Islet of Langerhans (tissue), 1 donor: ENCODE data around the gene TTC31.

ENCODE experiments used
- FAIRE-seq: peaks from one replicate; lab custom pipeline; 2011; peaks lifted over from hg19 to GRCh38; lab: Jason Lieb, UNC

The TTC31 gene

DNA sequence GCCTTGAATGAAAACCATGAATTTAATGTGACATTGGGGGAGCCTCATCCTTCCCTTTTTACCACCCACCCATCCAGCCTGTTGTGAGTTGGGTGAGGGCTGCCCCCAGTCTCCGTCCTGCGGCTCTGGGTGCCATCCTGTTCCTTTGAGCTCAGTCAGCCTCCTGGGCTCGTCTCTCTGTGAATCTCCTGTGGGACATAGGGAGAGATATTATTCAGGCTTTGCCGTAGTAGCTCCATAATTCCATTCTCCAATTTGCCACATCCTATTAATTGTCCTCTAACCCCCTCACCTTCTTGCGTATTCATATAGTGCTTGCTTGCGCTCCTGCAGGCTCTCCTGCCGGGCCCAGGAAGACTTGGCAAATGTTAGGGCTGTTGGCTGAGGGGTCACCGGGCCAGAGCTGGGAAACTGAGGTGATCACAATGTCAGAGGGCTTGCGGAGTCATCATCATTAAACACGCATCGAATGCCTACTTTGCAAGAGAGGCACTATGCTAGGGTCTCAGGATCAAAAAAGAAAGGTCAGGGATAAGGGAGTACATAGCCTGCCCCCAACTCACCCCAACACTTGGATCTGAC, 43.9 kb downstream of the TTC31 start:
- no peak for FAIRE-seq

DNA sequence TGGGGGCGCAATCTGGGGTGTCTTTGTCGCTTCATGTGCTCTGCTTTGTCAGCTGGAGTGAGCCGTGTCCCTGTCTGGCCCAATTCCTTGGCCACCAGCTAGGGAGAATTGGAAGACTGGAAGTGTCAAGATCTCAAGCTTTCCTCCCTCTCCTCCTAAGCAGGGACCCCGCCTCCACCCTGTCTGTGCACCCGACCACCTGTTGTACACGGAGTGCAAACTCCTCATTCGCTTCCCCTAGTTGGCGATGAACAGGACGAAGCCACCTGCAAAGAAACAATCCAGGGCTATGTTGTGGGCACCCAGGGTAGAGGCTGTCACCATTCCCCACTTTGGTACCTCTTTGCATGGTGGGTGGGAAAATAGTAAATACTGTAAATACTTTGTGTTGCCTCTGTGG, 44.9 kb downstream of the TTC31 start:
- no peak for FAIRE-seq

DNA sequence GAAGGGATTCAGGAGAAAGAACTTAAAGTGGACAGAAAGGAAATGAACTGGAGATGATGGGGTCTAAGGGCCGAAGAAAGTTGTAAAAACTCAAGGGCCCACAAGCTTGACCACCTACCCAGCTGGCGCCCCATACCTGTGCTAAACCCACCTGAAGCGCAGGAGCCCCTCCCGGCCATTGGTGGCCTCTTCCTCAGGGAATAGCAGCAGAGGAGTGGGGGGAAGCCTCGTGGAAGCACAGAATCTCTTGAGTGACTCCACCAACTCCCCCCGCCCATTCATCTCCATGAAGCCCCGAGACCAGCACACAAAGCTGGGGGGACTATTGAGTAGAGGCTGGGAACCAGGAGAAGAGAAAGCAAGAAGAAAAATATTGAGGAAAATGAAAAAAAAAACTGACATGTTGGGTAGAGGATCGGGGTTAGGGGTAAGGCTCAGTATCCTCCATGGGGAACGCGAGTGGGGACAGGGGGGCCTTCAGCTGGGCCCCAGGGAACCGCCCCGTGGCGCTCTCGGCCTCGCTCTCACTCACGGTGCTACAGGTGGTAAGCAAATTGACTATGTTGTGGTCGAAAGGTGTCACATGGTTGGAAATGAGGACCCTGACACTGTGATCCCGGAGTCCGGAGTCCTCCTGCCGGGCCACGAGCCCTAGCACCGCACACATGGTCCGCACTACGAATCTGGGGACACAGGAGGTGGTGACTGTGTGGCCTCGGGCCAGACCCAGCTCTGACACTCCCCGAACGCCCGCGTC, 45.9 kb downstream of the TTC31 start:
- FAIRE-seq: no peak

DNA sequence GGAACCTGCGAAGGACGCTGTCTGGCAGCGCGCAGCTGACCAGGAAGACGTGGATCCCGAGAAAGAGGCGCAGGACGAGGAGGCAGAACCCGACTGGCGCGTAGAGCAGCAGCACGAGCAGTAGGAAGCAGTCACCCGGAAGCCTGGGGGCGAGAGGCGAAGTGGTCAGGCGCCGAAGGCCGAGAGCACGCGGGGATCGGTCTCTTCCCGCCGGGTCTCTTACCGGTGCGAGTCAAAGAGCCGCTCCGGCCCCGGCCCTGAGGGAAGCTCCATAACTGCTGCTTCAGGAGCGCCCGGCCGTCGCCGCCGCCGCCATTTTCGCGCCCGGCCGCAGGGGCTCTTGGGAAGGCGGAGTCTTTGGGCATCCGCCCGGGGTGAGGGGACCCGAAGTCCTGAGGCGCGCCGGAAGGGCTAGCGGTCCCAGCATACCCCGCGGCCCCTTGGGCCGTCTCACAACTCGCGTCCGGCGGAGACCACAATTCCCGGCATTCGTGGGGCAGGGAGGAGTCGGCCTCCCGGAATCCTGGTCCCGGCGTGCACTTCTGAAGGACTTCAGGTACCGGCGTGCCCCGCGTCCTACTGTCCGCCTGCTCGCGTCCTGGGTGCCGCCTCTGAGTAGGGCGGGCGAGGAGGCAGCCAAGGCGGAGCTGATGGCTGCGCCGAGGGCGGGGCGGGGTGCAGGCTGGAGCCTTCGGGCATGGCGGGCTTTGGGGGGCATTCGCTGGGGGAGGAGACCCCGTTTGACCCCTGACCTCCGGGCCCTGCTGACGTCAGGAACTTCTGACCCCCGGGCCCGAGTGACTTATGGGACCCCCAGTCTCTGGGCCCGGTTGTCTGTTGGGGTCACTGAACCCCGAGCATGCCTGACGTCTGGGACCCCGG, 46.7 kb downstream of the TTC31 start, which contains the start of the genes AUP1 and HTRA2:
Gene AUP1 (minus strand): TSS at position 350 of the 882 bp plus-strand sequence. CDS start 77 bp downstream, at position 273.
Gene HTRA2 (plus strand): TSS at position 577 of the 882 bp plus-strand sequence. CDS start 74 bp downstream, at position 651.
- no peak for FAIRE-seq

DNA sequence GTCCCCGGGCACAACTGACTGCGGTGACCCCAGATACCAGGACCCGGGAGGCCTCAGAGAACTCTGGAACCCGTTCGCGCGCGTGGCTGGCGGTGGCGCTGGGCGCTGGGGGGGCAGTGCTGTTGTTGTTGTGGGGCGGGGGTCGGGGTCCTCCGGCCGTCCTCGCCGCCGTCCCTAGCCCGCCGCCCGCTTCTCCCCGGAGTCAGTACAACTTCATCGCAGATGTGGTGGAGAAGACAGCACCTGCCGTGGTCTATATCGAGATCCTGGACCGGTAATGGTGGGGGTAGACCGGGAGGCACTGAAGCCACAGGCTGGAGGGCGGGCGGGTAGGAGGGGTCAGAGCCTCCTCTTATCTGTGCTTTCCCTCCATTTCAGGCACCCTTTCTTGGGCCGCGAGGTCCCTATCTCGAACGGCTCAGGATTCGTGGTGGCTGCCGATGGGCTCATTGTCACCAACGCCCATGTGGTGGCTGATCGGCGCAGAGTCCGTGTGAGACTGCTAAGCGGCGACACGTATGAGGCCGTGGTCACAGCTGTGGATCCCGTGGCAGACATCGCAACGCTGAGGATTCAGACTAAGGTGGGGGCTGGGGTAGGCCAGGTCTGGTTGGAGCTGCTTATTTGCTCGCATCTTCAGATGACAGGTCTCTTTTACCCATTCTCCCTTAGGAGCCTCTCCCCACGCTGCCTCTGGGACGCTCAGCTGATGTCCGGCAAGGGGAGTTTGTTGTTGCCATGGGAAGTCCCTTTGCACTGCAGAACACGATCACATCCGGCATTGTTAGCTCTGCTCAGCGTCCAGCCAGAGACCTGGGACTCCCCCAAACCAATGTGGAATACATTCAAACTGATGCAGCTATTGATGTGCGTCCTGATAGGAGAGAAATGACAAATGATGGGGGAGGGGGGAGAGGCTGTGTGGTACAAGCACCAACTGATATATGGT, 47.6 kb downstream of the TTC31 start:
- no peak for FAIRE-seq

DNA sequence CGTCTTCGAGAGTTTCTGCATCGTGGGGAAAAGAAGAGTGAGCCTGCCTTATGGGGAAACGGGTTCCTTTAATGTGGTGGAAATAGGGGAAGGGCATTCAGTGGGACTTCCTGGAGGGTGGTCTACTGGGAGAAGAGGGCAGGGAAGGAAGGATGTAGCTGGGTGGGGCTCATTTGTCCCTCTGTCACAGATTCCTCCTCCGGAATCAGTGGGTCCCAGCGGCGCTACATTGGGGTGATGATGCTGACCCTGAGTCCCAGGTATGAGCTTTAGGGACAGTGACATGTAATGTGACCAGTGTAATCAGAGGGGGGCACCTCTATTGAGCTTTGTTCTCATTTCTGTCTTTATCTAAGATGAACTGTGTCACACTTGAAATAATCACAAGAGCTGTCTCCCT, 48.8 kb downstream of the TTC31 start:
- FAIRE-seq: no peak

DNA sequence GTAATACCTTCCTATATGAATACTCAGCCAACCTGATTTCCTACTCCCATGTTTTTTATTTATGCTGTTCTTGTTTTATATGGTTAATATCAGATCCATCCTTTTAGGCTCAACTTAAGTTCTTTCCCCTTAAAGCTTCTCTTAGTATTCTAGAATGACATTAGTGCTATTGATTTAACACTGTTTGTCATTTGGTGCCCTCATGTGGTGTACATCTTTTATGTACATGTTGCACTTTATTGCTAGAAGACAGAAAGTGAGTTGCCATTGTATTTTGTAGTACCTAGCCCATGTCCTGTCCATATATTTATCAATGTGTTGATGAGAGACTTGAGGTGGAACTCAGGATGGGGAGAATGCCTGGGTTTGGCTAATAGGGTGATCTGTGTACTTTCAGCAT, 49.3 kb downstream of the TTC31 start:
- no peak for FAIRE-seq

DNA sequence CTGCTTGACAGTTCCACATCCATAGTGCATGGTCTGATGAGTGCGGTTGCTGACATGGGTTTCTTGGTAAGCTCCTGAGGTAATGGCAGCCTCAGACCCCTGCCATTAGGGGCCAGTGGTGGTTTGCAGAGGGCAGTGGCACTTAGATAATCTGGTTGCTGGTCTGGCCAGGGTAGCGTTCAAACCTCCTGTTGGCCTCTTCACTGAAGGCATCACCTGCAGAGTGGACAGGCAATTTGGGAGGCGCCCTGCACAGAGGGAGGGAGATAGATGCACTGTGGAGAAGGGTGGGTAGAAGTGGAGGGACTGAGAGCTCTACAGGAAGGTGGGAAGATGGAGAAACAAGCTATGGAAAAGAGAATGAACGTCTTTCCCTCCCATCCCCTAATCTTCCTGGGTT, 50.6 kb downstream of the TTC31 start:
- FAIRE-seq: no peak

DNA sequence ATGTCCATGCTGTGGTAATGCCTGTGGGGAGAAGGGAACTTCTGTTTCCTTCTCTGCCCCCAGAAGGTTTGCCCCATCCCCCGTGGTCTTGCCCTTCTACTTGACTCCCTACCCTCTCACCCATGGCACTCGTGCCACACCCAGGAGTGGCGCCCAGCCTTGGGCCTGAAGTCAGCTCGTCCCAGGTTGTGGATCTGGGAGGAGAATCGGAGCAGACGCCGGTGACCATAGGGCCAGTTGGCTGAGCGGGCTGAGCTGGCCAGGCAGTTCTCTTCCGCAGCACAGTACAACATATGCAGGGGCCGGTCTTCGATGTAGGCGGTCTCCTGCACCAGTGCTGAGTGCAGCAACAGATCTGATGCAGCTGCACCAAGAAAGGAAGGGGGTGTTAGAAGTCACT, 51.5 kb downstream of the TTC31 start:
- no peak for FAIRE-seq

DNA sequence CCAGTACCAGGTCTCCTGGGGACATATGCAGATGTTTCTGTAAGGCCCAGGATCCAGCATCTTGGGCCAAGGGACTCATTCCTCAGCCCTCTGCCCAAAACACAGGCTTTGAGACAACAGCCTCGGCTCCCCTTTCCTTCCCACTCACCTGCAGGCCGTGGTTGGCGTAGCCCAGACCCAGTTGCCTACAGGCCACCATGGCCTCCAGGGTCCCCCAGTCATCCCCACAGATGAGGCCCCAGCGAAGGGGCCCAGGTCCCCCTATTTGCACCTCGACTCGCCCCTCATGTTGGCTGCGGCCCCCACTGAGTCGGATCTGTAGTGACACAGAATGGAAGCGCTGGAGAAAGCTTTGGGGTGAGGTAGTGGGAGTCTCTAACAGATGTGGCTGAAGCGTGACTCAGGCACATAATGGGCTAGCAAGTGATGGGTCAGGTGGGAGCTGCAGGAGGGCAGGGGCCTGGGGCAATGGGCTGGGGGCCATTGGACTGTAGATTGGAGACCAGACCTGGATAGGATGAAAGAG, 52.6 kb downstream of the TTC31 start:
- FAIRE-seq: no peak

DNA sequence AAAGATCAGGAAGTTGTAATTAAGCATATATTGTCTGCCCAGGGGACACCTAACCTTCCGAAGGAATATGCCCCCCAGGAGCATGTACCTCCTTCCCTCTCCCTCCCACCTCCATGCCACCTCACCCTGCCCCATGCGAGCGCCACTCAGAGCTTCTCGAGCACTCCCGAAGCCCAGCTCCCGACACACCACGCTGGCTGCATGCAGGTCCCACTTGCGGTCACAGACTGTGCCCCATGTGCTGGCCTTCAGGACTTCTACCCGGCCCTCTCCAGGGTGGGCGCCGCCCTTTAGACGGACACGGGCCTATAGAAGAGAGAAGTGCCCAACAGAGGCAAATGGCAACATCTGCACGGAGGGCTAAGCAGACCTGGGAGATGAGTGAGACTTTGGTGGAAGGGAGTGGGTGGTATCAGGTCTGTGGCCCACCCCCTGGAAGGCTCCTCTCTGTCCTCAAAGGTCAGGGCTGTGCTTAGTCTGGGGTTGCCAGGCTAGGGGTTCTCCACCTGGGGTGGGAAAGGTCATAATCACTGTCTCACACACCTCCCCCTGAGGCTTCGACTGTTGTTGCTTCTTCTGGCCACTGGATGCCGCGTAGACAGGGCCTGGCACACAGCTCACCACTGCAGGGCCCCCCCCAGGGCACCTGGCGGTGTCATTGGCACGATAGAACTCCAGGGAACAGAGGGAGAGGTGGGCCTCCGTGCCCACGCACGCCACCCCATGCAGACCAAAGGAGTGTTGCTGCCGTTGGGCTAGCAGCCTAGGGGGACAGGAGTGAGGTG, 53.5 kb downstream of the TTC31 start:
- FAIRE-seq: no peak

DNA sequence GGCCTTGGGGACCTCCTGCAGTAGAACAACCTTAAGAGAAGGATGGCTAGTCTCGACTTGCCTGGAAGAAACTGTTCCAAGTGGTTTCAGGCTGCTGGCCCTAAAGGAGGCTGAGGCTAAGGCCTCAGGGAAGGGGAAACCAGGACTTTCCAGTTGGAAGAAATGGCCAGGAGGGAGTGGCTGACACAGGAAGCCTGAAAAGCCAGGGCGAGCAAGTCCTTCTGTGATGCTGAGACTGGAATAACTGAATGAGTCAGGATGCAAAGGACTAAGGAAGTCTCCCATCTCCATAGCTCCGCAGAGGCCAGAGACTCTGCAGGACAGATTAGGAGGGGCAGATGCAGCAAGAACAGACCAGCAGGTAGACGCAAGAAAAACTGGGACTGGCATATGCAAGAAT, 54.3 kb downstream of the TTC31 start:
- no peak for FAIRE-seq

DNA sequence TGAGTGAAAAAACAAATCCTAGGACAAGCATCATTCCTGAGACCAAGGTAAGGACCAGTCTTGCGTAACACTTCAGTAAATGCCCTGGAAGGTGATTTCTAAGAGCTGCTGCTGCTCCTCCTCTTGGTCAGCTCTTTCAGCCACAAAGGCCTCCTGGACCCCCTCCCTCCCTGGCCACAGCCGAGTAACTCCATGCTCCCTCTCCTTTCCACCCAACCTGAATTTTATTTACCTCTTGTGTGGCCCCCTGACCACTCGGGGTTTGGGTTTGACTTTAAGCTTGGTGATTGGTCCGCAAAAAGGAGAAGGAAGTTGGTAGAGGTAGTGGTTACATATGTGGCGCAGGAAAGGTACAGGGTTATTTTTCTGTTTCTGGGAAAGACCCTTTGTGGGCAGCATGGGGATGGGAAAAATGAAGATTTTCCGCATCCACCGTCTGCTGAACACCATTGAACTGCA, 56.0 kb downstream of the TTC31 start:
- FAIRE-seq: no peak

DNA sequence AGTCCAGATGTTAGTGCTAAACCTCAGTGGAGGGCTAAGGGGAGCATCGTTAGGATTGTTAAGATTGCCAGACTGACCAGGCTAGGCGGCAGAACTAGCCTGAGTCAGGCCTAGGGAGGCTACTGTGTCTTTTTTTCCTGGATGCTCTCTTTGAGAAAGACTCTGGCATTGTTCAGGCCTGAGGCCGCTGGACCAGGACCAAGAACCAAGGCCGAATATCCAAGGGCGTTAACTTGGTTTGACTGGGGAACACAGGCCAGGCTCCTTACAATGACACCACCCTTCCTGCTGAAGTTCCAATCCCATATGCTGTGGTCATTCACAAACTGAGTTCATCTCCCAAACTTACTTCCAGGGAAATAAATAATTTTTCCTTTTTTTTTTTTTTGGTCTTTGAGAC, 57.4 kb downstream of the TTC31 start:
- FAIRE-seq: no peak

DNA sequence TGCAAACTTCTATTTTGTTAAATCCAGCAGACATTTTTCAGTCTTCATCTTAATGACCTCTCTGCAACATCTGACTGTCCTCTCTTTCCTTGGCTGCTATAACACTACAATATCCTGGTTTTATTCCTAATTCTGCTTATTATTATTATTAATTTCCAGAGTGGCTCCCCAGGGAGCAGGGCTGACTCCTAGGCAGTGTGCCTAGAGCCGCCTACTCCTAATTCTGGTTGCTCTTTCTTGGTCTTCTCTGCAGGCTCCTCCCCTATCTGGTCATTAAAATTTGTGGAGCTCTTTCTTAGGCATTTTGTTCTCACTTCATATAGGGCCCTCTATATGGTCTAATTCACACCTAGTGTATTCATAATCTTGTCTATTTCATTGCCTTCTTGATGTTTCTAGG, 60.1 kb downstream of the TTC31 start:
- FAIRE-seq: no peak
